ENCODE measurements around the gene EVX1. TPM values are rescaled to one million over a fixed set of nuclear protein-coding genes. Genes with fewer than 3 reads are reported as not detected.

The EVX1 gene
- total and polyA plus RNA-seq, 2 of the 13 experiments (the other 11 are each of a cell fraction or from before 2014, with no cell fraction given): not detected

GRCh38 chr7:27263781-27264180, 21.2 kb downstream of the EVX1 start:
- ChIA-PET POLR2A (no interaction called here), CTCF (ENCODE audit: low intra/inter-chr PET ratio, low total read pairs) (no interaction called here)
- H3K36me3 ChIP-seq (replicated peaks in 1 of 2; ENCODE audit: control insufficient read depth in 1 of 2, insufficient read depth in 2 of 2, low read length in 2 of 2): no peaks in the 10 kb centered on the region
- H4K20me1 ChIP-seq (ENCODE audit: insufficient read depth, low read length): no peaks in the 10 kb centered on the region
- no peak overlapping the region for H2AFZ ChIP-seq (ENCODE audit: low read length)
- H3K4me3 ChIP-seq (replicated peaks in 1 of 3; ENCODE audit: insufficient read depth in 1 of 3, low read depth in 2 of 3, low read length in 3 of 3): no peak overlapping the region
- WGBS (ENCODE audit: low lambda C conversion rate): 46% methylated on average over 2 of the region's 2 CpGs
- no peak overlapping the region for H3K4me2 ChIP-seq (ENCODE audit: low read depth, low read length)
- no peak for ATAC-seq
- H3K27me3 ChIP-seq (ENCODE audit: control insufficient read depth in 1 of 2, insufficient read depth in 2 of 2, low read length in 2 of 2): no peaks in the 10 kb centered on the region
- FAIRE-seq: no peak
- no peaks in the 10 kb centered on the region for H3K4me1 ChIP-seq (ENCODE audit: insufficient read depth, low read length)
- H3K9me3 ChIP-seq (ENCODE audit: low read length): no peaks in the 10 kb centered on the region
- H3K9ac ChIP-seq (ENCODE audit: insufficient read depth, low read depth, low read length): no peak overlapping the region
- H3K27ac ChIP-seq (ENCODE audit: extremely low read length, insufficient read depth, low read length): no peak overlapping the region
- no peak for TF ChIP-seq HNF4A (CRISPR knock-in tag; IDR thresholded peaks at IDR 0.05)
- TF ChIP-seq, protein P1, sequence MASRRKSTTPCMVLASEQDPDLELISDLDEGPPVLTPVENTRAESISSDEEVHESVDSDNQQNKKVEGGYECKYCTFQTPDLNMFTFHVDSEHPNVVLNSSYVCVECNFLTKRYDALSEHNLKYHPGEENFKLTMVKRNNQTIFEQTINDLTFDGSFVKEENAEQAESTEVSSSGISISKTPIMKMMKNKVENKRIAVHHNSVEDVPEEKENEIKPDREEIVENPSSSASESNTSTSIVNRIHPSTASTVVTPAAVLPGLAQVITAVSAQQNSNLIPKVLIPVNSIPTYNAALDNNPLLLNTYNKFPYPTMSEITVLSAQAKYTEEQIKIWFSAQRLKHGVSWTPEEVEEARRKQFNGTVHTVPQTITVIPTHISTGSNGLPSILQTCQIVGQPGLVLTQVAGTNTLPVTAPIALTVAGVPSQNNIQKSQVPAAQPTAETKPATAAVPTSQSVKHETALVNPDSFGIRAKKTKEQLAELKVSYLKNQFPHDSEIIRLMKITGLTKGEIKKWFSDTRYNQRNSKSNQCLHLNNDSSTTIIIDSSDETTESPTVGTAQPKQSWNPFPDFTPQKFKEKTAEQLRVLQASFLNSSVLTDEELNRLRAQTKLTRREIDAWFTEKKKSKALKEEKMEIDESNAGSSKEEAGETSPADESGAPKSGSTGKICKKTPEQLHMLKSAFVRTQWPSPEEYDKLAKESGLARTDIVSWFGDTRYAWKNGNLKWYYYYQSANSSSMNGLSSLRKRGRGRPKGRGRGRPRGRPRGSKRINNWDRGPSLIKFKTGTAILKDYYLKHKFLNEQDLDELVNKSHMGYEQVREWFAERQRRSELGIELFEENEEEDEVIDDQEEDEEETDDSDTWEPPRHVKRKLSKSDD (CRISPR knock-in tag; IDR thresholded peaks at IDR 0.05; ENCODE audit: low read depth): no peak
- no peak for TF ChIP-seq HNF1A (IDR thresholded peaks at IDR 0.05; ENCODE audit: low read depth)
- TF ChIP-seq HNF1A (CRISPR knock-in tag; IDR thresholded peaks at IDR 0.05; ENCODE audit: borderline replicate concordance): no peak
- intact Hi-C loops (cut with micrococcal nuclease; ENCODE audit: unreplicated experiment) (no loop called here), in situ Hi-C loops (cut with HindIII; ENCODE audit: extremely low pct_ligation_motif_present, low pct_unique_long_range_greater_than_20kb) (no loop called here)
- DNase-seq (ENCODE audit: low spot score): no peak
- H3K79me2 ChIP-seq (ENCODE audit: insufficient read depth, low read length): no peaks in the 10 kb centered on the region
- no TSS peak for BruUV-seq (replicated peaks)
